GM21825 (cell line): ENCODE data around the gene ALK.
"Not testable (repeated sequence)": the region's sequence is repeated elsewhere in the genome, so short reads cannot be mapped to it uniquely, and the experiment has no call there.

Experiments used
- ATAC-seq: cut with Tn5 transposase; IDR thresholded peaks from one replicate; pipeline ENCODE4 v1.9.1; 2021; ENCODE audit warnings: mild to moderate bottlenecking, moderate library complexity; ENCODE audit not compliant: unreplicated experiment

The ALK gene

DNA sequence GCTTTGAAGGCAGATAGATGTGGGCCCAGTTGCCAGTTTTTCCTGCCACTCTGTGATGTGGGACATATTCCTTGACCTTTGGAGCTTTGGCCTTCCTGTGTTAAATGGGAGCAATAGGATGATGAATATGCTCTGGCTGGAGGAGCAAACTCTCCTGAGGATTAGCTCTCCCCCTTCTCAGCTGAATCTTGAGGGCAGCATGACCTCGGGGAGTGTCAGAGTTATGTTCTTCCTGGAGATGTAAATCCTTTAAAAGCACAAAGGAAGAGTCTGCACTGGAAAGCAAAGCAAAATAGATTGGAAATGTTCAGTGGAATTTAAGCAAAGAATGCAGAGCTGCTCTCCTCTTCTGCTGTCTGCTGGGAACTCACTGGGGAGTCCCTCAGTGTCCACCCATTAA is 160.1 kb downstream of the ALK start:
- ATAC-seq: no peak

DNA sequence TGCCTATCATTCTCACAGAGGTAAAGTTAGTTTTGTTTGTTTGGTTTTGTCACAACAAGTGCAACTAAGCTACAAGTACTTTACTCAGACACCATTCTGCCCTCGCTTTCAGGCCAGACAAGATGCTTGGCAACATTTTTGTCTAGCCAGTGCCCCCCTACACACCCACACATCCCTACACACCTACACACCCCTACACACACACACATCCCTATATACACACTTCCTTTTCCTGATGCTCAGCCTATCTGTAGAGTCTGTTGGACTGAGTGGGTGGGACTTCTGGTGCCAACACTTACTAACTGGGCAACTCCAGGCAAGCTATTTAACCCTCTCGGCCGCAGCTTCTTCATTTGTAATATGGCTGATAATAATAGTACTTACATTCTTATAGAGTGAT is 161.4 kb downstream of the ALK start:
- ATAC-seq: no peak

DNA sequence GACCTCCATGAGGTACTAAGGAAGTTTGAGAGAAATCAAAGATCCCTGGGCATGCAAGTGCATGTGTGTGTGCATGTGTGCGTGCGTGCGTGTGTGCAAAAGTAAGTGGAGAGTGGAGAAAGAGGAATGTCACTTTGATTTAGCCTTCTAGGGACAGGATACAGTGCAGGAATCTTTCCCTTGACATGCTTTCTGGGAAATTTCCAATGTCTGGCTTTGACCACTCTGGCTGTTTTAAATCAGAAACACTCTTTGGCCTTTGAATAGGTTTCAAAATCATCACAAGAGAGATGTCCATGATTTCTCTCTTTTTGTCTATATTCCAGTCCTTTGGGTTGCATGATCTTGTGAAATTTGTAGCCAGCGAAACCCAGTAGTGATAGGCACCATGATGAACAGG is 162.0 kb downstream of the ALK start:
- no peak for ATAC-seq

GRCh38 chr2:29755829-29756228 is 165.6 kb downstream of the ALK start:
- ATAC-seq: no peak

DNA sequence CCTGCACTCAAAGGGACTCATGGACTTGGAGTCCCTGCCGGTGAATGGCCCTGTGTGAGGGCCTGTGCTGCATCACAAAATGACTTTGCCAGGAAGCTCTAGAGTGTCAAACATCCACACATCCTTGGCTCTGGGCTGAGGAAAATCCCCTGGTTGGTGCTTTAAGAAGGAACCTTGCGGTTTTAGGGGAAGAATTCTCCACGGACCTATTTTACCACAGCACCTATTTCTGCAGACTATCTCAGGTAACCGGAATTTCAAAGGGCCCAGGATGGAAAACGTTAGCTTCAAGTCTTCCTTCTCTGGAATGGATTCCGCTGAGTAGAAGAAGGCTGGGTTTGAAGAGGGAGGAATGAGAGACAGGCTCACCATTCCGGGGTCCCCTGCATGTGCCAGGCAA is 166.2 kb downstream of the ALK start:
- ATAC-seq: no peak

- no peak for ATAC-seq
Observed at GRCh38 chr2:29753671-29754444, 167.5 kb downstream of the ALK start.

GRCh38 chr2:29751390-29751789 is 170.0 kb downstream of the ALK start:
- peak; percentile 34 for ATAC-seq

DNA sequence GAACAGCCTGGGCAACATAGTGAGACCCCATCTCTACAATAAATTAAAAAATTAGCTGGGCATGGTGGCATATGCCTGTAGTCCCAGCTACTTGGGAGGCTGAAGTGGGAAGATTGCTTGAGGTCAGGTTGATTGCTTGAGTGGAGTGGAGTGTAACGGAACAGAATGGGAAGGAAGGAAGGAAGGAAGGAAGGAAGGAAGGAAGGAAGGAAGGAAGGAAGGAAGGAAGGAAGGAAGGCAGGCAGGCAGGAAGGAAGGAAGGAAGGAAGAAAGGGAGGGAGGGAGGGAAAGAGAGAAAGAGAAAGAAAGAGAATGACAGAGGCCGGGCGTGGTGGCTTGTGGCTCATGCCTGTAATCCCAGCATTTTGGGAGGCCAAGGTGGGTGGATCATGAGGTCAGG is 170.9 kb downstream of the ALK start:
- ATAC-seq: not testable (repeated sequence)

GRCh38 chr2:29749843-29750242 is 171.5 kb downstream of the ALK start:
- ATAC-seq: no peak

GRCh38 chr2:29749041-29749440 is 172.3 kb downstream of the ALK start:
- ATAC-seq: no peak

DNA sequence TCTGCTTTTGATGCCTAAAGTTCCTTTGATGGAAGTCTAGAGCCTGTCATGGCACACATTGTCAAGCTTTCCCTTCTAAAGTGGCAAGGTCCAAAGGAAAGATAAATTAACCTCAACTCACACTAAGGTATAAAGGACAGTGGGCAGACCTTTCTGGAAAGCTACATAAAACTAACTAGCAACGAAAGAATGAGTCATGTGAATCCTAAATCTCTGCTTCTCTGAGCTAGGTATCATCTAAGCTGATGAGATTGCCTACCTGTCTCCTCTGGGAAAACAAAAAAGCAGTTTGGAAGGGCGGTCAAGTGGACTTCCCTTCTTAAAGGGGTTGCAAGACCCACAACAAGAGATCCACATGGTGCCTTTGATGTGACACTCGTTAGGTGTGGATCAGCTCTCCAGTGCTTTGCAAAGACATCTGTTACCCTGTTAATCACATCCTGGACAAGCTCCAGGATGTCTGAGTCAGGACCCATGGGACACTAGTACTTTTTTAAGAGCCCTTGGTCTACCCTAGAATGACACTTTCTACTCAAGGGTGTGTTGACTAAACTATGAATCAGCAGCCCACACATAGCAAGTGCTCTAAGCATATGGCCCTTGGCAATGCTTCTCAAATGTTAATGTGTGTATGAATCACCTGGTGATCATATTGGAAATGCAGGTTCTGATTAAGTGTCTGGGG is 173.5 kb downstream of the ALK start:
- peak; percentile 38 for ATAC-seq

- ATAC-seq: peak; percentile 67
Observed at GRCh38 chr2:29744976-29745375, 176.4 kb downstream of the ALK start.

DNA sequence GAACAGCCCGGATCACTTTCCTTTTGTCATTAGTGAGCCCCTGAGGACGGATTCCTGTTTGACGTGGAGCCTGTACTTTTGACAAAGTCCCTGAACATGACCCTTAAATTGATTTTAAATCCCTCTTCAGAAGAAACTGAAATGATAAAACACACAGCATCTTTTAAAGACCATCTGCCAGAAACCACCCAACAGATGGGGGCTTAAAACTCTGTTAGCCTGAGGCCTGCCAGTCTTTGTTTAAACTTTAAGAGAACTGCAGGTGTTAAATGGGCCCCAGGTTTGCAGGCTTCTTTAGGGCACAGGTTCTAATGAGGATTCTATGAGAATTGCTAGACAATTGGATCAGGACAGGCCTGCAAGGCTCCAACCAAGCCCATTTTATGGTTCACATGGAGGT is 177.9 kb downstream of the ALK start:
- ATAC-seq: no peak

GRCh38 chr2:29742656-29743055 is 178.7 kb downstream of the ALK start:
- no peak for ATAC-seq

DNA sequence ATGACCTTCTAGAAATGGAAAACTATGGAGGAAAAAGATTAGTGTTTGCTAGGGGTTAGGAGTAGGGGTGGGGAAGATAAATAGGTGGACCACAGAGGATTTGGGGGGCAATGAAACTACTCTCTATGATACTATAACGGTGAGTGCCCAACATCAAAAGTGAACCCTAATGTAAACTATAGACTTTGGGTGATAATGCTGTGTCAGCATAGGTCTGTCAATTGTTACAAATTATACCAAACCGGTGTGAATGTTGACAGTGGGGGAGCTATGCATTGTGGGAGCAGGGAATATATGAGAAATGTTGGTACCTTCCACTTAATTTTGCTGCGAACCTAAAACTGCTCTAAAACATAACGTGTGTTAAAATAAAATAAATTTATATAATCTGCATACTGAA is 180.3 kb downstream of the ALK start:
- no peak for ATAC-seq

- no peak for ATAC-seq
Observed at GRCh38 chr2:29733965-29734364, 187.4 kb downstream of the ALK start.

DNA sequence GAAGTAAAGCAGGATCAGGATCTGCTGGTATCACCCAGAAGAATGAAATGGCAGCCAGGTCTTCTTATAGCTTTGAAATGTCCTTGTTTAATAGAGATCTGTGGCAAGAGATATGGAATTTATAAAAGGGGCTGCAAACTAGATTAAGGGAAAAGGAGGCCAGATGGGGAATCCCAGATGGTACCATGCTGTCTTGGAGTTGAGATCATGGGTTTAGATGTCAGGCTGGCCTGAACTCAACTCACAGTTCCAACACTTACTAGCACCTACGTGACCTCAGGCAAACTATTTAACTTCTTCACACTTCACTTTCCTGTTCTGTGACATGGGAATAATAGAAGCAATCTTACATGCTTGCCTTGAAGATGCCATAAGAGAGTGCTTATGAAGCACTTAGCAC is 188.2 kb downstream of the ALK start:
- no peak for ATAC-seq

DNA sequence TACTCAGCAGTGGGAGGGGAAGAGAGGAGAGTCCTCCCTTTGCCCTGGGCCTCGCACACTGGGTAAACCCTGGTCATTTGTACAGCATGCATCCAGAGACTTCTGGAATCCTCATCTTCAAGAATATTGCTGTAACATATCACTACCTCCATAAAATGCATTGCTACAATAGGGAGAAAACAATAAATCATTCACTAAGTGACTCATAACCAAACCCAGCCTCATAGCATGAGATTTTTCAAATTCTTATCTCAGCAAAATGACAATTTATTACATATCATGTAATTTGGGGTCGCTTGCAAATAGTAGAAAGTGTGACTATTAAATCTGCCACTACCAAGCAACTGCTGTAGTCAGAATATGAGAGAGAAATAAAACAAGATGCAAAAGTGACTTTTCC is 189.4 kb downstream of the ALK start:
- ATAC-seq: no peak

DNA sequence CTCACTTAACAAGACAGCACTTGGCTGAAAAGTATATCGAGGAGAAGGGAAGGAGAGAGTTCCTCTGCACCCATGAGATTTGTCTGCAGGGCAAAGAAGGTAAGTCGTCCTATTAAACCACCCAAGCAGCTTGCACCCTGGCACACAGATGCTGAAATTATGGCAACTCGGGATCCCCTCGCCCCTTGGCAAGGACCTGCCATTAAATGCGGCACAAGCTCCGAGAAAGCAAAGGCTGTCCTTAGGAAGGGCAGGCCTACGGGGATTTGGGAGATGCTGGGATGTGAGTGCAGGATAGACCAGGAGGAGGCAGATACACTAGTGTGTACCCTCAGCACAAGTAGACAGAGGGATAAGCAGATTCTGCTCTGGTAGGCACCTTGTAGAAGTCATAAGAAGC is 191.5 kb downstream of the ALK start:
- no peak for ATAC-seq

DNA sequence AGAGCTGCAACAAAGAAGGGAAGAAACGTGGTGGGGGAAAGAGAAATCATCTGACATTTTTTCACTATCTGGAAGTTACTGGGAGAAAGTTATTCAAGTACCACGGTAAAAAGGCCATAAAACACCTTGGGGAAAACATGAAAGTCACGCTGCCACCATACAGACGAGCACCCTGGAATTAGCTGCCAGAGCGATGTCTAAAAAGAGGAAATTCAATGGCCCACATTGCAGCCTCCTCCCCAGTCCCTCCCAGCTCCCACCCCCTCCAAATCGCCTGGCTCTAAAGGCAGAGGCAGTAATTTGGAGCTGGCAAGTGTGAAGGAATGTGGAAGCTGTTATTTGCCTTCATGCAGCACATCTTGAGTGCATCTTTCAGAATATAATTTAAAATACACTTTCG is 192.0 kb downstream of the ALK start:
- no peak for ATAC-seq

DNA sequence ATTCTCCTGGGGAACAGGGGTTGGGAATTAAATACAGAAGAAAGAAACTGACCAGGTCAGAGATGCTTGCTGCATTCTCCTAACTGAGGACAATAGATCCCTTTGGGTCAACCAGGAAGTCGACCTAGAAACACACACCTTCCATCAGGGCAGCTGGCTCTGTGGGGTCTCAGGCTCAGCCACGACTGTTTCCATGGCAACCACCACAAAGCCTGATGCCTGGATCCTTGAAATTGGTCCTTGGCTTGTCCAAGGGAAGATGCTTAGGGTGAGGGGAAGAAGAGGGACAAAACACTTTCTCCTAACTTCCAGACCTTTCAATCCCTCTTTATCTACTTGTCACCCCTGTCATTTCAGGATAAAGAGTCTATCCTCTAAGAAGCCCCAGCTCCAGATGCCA is 194.4 kb downstream of the ALK start:
- no peak for ATAC-seq

DNA sequence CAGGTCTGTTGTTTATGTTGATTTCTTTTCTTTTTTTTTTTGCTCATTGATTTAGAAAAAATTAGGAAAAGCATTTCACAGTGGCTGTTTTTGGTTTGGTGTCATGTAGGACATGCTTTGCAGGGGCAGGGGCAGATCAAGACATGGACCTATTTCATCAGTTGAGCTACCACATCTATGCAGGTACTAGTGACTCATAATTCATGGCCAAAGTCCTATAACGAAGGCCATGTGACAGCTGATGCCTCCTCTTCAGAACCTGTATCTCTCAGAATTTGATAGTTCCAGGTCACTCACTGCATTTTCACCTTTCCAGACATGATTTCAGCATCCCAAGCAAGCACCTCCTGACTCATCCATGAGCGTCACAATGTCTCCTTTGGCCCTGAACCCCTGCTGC is 195.8 kb downstream of the ALK start:
- ATAC-seq: no peak

DNA sequence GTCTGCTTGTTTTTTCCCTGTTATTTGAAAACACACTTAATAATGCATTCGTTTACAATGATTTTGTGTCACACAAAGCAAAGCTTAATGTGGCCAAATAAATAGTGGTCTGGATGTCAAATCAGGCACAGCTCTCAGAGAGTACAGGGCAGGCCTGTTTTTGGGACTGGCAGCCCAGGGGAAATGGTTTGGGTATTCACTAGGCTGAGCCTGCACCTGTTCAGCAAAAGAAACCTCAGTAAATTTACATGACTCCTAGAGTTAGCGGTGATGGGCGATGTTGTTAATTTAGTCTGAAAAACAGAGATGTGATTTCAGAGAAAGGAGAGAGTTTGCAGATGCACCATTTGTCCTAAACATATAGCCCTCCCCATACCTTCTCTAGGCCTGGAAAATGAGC is 197.1 kb downstream of the ALK start:
- ATAC-seq: no peak
